Right renal cortex interstitium (tissue), 3 donors: Measurements from ENCODE around the gene RABGAP1L. TPM values are rescaled to one million over a fixed set of nuclear protein-coding genes. Genes with fewer than 3 reads are reported as not detected.
A peak's percentile ranks its signal among the peaks of the same experiment; 100 is the strongest.
"Not testable (repeated sequence)": the region's sequence is repeated elsewhere in the genome, so short reads cannot be mapped to it uniquely, and the experiment has no call there.

Source experiments
- DNase-seq, 3 donors: peaks; one replicate each; pipeline ENCODE4 v3.0.0-alpha.2; 2013; ENCODE audit warnings: low read depth in 3 of 3, low spot score in 2 of 3
- polyA plus RNA-seq, 3 donors: library from polyadenylated mRNA; unstranded; fragments of 120-200 nt; gene quantifications; one replicate each; pipeline ENCODE4 v1.2.1, GENCODE V29; 2013; ENCODE audit not compliant: insufficient read length in 3 of 3

RABGAP1L gene
- polyA plus RNA-seq, 3 donors = 26.6 to 29.5 (median 29.4) TPM

GRCh38 chr1:174895610-174896009 lies 736.3 kb downstream of the RABGAP1L start:
- DNase-seq = not testable (repeated sequence)

GRCh38 chr1:174898102-174898797 lies 738.9 kb downstream of the RABGAP1L start:
- no peak for DNase-seq

GRCh38 chr1:174900317-174900716 lies 741.0 kb downstream of the RABGAP1L start:
- no peak for DNase-seq

- DNase-seq = no peak
Measured at GRCh38 chr1:174902531-174903099, 743.3 kb downstream of the RABGAP1L start.

- DNase-seq = no peak
Measured at GRCh38 chr1:174911606-174912005, 752.3 kb downstream of the RABGAP1L start.

- DNase-seq = no peak
Measured at GRCh38 chr1:174912264-174912663, 752.9 kb downstream of the RABGAP1L start.

GRCh38 chr1:174913225-174913903 lies 754.0 kb downstream of the RABGAP1L start:
- DNase-seq = no peak

GRCh38 chr1:174914991-174915390 lies 755.7 kb downstream of the RABGAP1L start:
- no peak for DNase-seq

- DNase-seq = no peak
Measured at GRCh38 chr1:174916846-174917245, 757.5 kb downstream of the RABGAP1L start.

- DNase-seq = no peak
Measured at GRCh38 chr1:174920093-174920492, 760.8 kb downstream of the RABGAP1L start.

- DNase-seq = no peak
Measured at GRCh38 chr1:174922121-174922520, 762.8 kb downstream of the RABGAP1L start.

GRCh38 chr1:174923820-174924219 lies 764.5 kb downstream of the RABGAP1L start:
- DNase-seq = no peak

GRCh38 chr1:174928541-174928940 lies 769.2 kb downstream of the RABGAP1L start:
- no peak for DNase-seq

- no peak for DNase-seq
Measured at GRCh38 chr1:174931214-174931613, 771.9 kb downstream of the RABGAP1L start.

GRCh38 chr1:174932587-174932986 lies 773.3 kb downstream of the RABGAP1L start:
- no peak for DNase-seq

GRCh38 chr1:174935961-174936727 lies 776.8 kb downstream of the RABGAP1L start:
- DNase-seq = no peak

- peak; percentile 39 to 63 (median 51) for DNase-seq
Measured at GRCh38 chr1:174938281-174939007, 779.1 kb downstream of the RABGAP1L start.

GRCh38 chr1:174939775-174940545 lies 780.6 kb downstream of the RABGAP1L start:
- no peak for DNase-seq

- DNase-seq = no peak
Measured at GRCh38 chr1:174940646-174941175, 781.4 kb downstream of the RABGAP1L start.
